ENCODE results near the gene ACAP3.

ACAP3 gene

DNA sequence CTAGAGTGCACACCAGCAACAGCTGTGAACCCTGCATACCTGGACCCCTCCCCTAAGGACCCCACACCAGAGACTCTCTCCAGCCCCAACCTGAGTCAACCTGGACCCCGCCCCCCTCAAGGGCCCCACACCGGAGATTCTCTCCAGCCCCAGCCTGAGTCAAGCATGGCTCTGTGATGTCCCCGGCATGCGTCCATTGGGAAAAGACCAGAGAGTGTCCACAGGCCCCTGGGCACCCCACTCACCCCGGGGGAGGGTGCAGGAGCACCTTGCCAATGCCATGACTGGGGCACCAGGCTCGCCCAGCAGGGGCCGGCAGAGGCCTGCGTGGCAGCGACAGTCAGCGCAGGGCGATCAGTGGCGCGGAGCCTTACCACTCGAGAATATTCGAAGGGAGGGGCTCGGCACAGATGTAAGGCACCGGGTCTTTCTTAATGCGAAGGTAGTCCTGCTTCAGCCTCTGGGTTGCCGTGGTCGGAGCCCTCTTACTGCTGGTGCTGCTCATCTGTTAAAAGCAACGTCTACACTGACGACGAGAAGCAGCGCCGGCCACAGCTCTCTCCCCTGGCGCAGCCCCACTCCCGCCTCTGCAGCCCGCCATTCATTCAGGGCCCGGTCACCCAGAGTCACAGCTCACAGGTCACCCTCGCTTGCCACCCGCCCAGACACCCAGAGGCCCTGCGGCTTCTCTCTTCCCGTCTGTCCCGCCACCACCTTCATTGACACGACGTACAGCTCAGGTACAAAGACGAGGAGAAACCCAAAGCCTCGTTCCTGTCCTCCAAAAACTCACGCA, 40.0 kb downstream of the ACAP3 start:
- no peaks in the 10 kb centered on the region for H3K27me3 Mint-ChIP-seq
- no peaks in the 10 kb centered on the region for H3K9me3 Mint-ChIP-seq (ENCODE audit: low read depth)
- peaks cover 36% of the 10 kb centered on the region for H3K4me1 Mint-ChIP-seq (ENCODE audit: low read depth)
- no peak overlapping the region for H3K4me3 Mint-ChIP-seq
- peaks cover 2% of the 10 kb centered on the region for H3K36me3 Mint-ChIP-seq
- no peak overlapping the region for H3K27ac Mint-ChIP-seq

DNA sequence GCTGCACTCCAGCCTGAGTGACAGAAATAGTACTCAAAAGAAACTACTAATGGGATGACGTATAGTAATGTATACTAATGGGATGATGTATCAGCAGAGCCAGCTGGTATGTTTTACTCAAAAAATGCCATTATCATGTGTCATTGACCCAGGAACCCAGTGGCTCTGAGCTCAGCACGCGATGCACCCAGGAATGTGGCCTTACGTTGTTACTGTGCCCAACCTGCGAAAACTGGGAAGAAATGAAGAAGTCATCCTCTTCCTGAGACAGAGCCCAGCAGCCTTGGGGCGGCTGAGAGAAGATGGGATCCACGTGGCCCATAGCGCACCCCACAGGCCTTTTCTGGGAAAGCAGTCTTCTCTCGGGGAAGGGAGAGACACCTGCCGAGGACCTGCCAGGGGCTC, 42.9 kb downstream of the ACAP3 start:
- H3K27me3 Mint-ChIP-seq: no peaks in the 10 kb centered on the region
- no peaks in the 10 kb centered on the region for H3K36me3 Mint-ChIP-seq
- H3K4me3 Mint-ChIP-seq: no peak overlapping the region
- H3K4me1 Mint-ChIP-seq (ENCODE audit: low read depth): peaks cover 17% of the 10 kb centered on the region
- H3K27ac Mint-ChIP-seq: no peak overlapping the region
- H3K9me3 Mint-ChIP-seq (ENCODE audit: low read depth): no peaks in the 10 kb centered on the region

DNA sequence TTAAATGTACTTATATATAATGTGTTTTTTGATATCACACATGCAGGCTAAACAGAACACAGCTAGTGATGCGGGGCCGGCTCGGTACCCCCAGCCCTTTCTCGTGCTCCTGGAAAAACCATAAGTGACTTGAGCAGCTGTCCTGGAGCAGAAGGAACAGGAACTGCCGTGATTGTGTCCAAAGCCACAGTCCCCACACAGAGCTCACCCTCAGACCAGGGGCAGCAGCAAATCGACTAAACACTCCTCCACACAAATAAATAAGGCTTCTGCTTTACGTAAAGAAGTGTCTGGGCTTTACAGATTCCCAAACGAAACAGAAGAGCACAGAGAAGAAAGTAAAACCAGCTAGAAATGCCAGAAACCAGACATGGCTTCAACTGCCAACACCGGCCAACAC, 43.7 kb downstream of the ACAP3 start:
- H3K4me3 Mint-ChIP-seq: no peak overlapping the region
- no peaks in the 10 kb centered on the region for H3K27me3 Mint-ChIP-seq
- no peak overlapping the region for H3K27ac Mint-ChIP-seq
- no peaks in the 10 kb centered on the region for H3K36me3 Mint-ChIP-seq
- peaks cover 13% of the 10 kb centered on the region for H3K4me1 Mint-ChIP-seq (ENCODE audit: low read depth)
- no peaks in the 10 kb centered on the region for H3K9me3 Mint-ChIP-seq (ENCODE audit: low read depth)

DNA sequence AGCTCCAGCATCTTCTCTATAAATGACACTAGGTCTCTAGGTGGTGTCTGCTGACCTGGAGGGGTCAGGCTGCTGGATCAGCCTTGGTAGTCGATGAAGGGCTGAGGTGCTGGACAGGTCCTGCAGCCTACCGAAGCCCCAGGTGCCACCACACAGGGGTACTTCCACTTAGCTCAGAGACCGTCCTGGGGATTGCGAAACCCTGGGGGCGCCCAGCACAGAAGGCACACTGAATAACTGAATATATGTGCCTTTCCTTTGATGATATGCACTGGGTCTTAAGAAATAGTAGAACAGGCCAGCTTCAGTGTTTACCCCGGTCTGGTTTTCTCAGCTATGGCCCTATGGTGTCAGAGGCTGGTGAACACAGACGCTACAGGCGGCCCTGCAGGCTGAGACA, 45.0 kb downstream of the ACAP3 start:
- H3K27ac Mint-ChIP-seq: no peak overlapping the region
- H3K9me3 Mint-ChIP-seq (ENCODE audit: low read depth): no peaks in the 10 kb centered on the region
- no peaks in the 10 kb centered on the region for H3K27me3 Mint-ChIP-seq
- H3K4me1 Mint-ChIP-seq (ENCODE audit: low read depth): peaks cover 17% of the 10 kb centered on the region
- H3K4me3 Mint-ChIP-seq: no peak overlapping the region
- no peaks in the 10 kb centered on the region for H3K36me3 Mint-ChIP-seq

DNA sequence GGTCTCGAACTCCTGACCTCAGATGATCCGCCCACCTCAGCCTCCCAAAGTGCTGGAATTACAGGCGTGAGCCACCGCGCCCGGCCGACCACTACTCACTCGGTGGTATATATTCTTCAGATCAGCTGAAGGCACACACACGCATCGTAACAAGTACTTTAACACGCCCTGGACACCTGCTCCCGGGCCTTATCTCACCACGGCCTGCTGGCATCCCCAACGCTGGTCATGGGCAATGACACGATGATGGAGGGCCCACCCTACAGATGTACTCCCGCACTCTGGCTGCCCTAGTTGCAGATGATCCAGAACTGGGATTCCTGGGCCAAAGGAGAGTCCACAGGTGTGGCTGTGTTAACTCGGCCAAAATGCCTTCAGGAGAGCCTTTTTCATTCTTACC, 45.7 kb downstream of the ACAP3 start:
- Mint-ChIP-seq H3K4me3 (no peak overlapping the region), H3K27ac (no peak overlapping the region), H3K4me1 (ENCODE audit: low read depth) (peaks cover 17% of the 10 kb centered on the region), H3K9me3 (ENCODE audit: low read depth) (no peaks in the 10 kb centered on the region), H3K27me3 (no peaks in the 10 kb centered on the region), H3K36me3 (no peaks in the 10 kb centered on the region)

DNA sequence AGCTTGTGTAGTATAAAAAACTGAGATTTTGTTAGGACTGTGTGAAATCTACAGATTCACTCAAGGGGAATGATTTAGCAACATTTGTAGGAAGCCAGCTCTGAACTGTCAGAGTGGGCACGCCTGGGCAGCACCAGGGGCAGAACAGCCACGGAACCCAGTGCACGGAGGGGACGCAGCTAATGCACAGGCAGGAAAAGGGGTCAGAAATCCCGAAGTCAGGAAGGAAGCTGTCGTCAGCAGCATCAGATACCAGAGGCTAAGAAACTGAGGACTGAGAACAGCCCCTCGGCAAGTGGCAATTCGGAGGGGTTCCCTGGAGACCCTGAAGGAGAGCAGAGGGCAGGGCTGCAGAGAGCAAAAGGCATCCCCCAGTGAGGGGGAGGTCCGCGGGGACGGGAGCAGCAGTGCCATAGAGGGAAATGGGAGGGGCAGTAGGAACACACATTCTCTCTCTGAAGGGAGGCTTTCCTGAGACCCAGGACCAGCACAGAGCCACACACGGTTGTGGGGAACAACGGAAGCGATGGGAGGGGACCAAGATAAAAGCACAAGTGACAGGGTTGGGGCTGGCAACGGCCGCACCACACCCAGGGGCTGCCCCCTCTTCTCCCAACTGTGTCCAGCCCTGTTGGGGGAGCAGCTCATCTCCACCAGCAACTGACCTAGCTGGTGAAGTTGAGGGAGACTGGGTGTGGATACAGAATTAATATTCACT, 46.7 kb downstream of the ACAP3 start:
- no peaks in the 10 kb centered on the region for H3K36me3 Mint-ChIP-seq
- no peaks in the 10 kb centered on the region for H3K27me3 Mint-ChIP-seq
- peak overlapping the region; percentile 41 for H3K27ac Mint-ChIP-seq
- peaks cover 17% of the 10 kb centered on the region for H3K4me1 Mint-ChIP-seq (ENCODE audit: low read depth)
- no peak overlapping the region for H3K4me3 Mint-ChIP-seq
- H3K9me3 Mint-ChIP-seq (ENCODE audit: low read depth): no peaks in the 10 kb centered on the region

DNA sequence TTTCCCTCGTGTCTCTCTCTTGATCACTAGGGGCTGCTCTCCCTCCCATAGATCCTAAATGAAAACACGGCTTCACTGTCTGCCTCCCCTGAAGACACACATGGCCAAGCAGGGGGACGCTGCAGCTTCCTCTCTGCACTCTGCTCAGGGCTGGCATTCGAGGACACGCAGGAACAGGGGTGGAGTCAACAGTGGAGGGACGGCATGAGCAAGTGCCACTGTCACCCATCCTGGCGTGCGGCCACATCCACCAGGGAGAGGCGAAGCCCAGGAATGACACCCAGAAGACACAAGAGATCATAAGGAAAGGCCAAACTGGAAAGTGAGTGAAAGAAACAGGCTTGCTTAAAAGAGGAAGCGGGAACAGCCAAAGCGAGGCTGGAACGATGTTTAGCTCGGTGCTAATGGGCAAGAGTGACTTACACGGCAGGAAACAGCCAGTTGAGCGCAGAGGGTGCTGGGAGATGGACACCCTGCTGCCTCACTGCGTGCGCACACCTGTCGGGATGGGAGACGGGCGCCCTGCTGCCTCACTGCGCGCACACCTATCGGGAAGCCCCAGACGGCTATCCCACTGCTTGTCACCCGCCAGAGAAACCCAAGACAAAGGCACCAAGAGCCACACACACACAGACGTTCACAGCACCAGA, 47.7 kb downstream of the ACAP3 start:
- no peak overlapping the region for H3K4me3 Mint-ChIP-seq
- H3K9me3 Mint-ChIP-seq (ENCODE audit: low read depth): no peaks in the 10 kb centered on the region
- no peaks in the 10 kb centered on the region for H3K27me3 Mint-ChIP-seq
- peaks cover 17% of the 10 kb centered on the region for H3K4me1 Mint-ChIP-seq (ENCODE audit: low read depth)
- no peaks in the 10 kb centered on the region for H3K36me3 Mint-ChIP-seq
- H3K27ac Mint-ChIP-seq: no peak overlapping the region

DNA sequence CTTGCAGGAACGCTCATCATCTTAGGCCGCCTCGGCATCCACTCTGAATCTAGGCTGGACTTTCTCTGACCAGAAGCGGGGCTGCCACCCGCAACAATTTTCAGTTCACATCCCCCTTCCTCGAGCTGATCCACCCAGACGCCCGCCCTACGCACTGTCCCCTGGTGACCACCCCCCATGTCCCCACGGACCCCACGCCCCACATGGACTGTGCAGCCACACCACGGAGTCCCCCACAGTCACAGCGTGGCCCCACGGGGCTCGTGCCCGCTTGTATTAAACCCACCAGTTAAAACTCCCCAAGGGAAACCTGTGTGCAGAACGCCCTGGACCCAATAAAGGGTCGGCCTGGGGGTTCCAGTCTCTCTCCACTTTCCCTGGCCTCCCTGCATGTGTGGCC, 48.2 kb downstream of the ACAP3 start:
- peaks cover 15% of the 10 kb centered on the region for H3K4me1 Mint-ChIP-seq (ENCODE audit: low read depth)

DNA sequence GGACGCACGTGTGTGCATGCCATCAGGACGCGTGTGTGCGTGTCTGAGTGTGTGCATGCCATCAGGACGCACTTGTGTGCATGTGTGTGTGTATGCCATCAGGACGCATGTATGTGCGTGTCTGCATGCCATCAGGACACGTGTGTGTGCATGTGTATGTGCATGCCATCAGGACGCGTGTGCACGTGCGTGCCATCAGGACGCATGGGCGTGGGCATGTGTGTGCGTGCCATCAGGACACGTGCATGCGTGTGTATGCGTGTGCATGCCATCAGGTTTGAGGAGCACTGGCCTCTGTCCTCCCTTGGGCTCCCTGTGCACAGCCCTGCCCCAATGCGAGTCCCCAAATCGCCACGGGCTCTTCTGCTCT, 48.6 kb downstream of the ACAP3 start:
- Mint-ChIP-seq H3K27ac (no peak overlapping the region), H3K27me3 (no peaks in the 10 kb centered on the region), H3K9me3 (ENCODE audit: low read depth) (no peaks in the 10 kb centered on the region), H3K4me1 (ENCODE audit: low read depth) (peaks cover 15% of the 10 kb centered on the region), H3K4me3 (no peak overlapping the region), H3K36me3 (no peaks in the 10 kb centered on the region)

More for the DNA sequence above, 48.2 kb downstream of the ACAP3 start:
- Mint-ChIP-seq H3K27ac (no peak overlapping the region), H3K9me3 (ENCODE audit: low read depth) (no peaks in the 10 kb centered on the region), H3K4me3 (no peak overlapping the region), H3K36me3 (no peaks in the 10 kb centered on the region), H3K27me3 (no peaks in the 10 kb centered on the region)

DNA sequence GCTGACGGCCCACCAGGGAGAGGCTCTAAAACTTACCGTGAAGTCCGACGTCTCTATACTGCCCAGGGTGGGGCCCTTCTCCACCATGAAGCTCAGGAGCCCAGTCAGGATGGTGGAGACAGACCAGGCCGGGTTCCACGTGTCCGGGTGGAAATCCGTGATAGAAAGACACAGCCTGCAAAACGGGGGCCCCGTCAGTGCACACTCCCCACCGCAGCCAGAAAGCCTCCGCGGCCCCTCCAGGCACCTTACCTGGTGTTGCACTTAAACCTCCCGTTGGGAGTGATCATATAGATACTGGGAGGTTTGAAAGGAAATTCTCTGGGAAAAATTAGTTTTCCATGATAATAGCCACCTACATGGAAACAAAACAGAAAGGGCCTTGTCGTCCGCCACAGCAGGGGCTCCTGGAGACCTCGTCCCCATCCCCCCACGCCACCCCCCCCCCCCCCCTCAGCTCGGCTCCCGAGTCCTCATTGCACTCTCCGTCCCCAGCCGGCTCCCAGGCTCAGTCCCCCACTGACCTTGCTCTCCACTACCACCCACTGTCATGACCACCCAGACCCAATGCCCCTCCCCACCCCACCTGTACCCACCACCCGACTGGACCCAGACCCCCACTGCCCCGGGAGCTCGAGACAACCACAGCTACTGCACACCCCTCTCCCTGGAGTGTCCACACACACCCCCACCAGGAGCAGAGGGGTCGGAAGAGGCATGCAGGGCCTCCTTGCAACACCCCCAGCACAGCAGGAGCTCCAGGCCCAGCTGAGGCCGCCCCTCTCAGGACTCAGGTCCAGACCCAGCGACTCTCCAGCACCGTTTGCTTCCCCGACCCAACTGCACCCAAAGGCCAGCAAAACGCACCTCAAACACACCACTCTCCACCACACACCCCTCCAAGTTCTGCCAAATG, 50.5 kb downstream of the ACAP3 start:
- H3K27me3 Mint-ChIP-seq: no peaks in the 10 kb centered on the region
- H3K9me3 Mint-ChIP-seq (ENCODE audit: low read depth): no peaks in the 10 kb centered on the region
- H3K4me3 Mint-ChIP-seq: no peak overlapping the region
- peaks cover 16% of the 10 kb centered on the region for H3K4me1 Mint-ChIP-seq (ENCODE audit: low read depth)
- no peak overlapping the region for H3K27ac Mint-ChIP-seq
- no peaks in the 10 kb centered on the region for H3K36me3 Mint-ChIP-seq

DNA sequence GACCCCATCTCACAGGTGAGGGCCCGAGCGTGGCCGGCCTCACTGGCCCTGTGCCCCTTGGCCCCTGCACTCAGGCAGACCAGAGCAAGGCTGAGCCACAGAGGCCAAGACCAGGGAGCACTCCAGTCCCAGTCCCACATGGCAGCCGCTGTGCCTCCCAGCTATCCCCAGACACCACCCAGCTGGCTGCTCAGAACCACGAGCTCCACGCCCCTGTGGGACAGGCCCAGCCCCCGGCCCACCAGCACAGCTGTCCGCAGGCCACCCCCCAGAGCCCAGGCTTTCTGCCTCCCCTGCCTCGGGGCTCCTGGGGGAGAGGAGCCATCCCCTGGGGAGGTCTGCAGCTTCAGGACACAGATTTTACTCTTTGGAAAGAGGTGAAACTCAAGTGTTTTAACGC, 52.1 kb downstream of the ACAP3 start:
- Mint-ChIP-seq H3K27me3 (no peaks in the 10 kb centered on the region), H3K9me3 (ENCODE audit: low read depth) (no peaks in the 10 kb centered on the region), H3K4me3 (no peak overlapping the region), H3K4me1 (ENCODE audit: low read depth) (peaks cover 14% of the 10 kb centered on the region), H3K36me3 (no peaks in the 10 kb centered on the region), H3K27ac (no peak overlapping the region)

DNA sequence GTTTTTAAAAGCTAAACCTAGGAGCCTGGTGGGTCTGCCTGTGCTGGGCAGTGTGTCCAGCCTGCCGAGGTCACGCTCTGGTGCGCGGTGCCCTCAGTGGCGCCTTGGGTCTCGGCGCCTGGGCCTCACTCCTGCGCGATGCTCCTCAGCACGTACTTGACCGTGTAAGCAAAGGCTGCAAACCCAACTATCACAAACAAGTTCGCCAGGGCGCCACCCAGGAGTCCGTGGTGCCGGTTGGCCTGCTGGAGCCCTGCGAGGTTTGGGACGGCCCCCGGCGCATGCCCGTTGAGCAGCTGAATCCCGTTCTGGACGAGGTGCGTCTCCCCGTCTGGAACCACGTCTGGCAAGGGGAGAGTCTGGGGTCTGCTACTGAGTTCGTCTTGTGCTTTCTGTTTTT, 52.7 kb downstream of the ACAP3 start:
- H3K27ac Mint-ChIP-seq: no peak overlapping the region
- no peaks in the 10 kb centered on the region for H3K27me3 Mint-ChIP-seq
- H3K4me3 Mint-ChIP-seq: no peak overlapping the region
- no peaks in the 10 kb centered on the region for H3K9me3 Mint-ChIP-seq (ENCODE audit: low read depth)
- peaks cover 16% of the 10 kb centered on the region for H3K4me1 Mint-ChIP-seq (ENCODE audit: low read depth)
- no peaks in the 10 kb centered on the region for H3K36me3 Mint-ChIP-seq

DNA sequence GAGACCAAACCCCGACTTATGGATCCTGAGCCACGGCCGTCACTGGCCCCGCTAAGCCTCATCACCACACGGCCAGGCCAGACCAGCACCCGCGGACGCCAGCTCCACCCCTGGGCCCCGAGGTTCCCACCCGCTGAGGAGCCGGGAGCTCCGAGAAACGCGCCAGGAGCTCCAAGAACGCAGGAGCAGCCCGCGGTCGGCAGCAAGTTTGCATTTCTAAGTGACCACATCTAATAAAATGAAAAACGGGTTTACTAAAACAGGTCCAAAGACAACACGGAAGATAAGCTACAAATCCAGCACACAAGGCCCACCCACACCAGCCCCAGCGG, 53.1 kb downstream of the ACAP3 start:
- peaks cover 17% of the 10 kb centered on the region for H3K4me1 Mint-ChIP-seq (ENCODE audit: low read depth)
- no peaks in the 10 kb centered on the region for H3K36me3 Mint-ChIP-seq
- H3K4me3 Mint-ChIP-seq: no peak overlapping the region
- no peaks in the 10 kb centered on the region for H3K27me3 Mint-ChIP-seq
- no peak overlapping the region for H3K27ac Mint-ChIP-seq
- no peaks in the 10 kb centered on the region for H3K9me3 Mint-ChIP-seq (ENCODE audit: low read depth)

DNA sequence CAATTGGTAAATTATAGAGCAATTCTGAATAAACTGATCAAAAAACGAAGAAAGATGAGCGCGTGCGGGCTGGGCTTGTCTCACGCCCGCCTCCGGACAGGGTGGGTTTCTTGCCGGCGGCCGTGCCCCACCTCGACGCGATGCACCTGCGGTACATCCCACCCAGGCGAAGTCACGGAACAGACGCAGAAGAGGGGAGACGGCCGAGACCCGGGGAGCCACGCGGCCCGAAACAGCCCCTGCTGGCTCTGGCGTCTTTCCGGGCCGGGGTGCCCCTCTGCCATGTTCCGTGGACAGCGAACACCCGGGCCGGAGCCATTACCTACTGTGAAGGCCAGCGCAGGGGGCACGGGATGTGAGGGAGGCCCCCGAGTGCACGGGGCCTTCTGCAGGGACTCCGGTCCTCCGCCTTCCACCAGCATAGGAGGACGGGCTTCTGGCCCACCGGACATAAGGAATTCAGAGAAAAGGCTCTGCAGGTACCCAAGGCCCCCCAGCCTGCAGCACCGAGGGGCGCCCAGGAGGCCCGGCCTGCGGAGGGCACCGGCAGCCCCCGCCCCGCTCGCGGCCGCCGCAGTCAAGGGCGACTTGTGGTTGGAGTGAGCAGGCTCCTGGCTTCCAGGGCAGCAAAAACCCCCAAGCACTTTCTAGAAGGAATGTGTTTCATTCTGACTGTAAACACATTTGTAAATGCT, 53.6 kb downstream of the ACAP3 start:
- no peak overlapping the region for H3K4me3 Mint-ChIP-seq

More for the DNA sequence above, 53.6 kb downstream of the ACAP3 start:
- Mint-ChIP-seq H3K27me3 (no peaks in the 10 kb centered on the region), H3K36me3 (no peaks in the 10 kb centered on the region), H3K9me3 (ENCODE audit: low read depth) (no peaks in the 10 kb centered on the region), H3K27ac (no peak overlapping the region), H3K4me1 (ENCODE audit: low read depth) (peaks cover 19% of the 10 kb centered on the region)

All from activated naive CD8-positive, alpha-beta T cell (primary cell).